ENCODE measurements around the gene LNP1.

- TF ChIP-seq CTCF (optimal IDR thresholded peaks at IDR 0.05 in 1 of 3, IDR thresholded peaks at IDR 0.05 in 1 of 3, conservative IDR thresholded peaks at IDR 0.05 in 1 of 3; ENCODE audit: extremely low read depth in 1 of 3, insufficient read depth in 2 of 3, low read length in 3 of 3) (no peak), EZH2 (IDR thresholded peaks at IDR 0.05; ENCODE audit: low read length) (no peak)
Measured at GRCh38 chr3:100492059-100493006, 91.0 kb downstream of the LNP1 start, which contains the start of gene TMEM45A.

Measured in keratinocyte (primary cell).